NCI-H2227 treated with DMSO at 0.1 percent for 48 hours (cell line): ENCODE results near the gene ACSF3.
A peak's percentile ranks its signal among the peaks of the same experiment; 100 is the strongest.

Experiments used
- DNase-seq: peaks from one replicate; lab custom pipeline; 2025; lab: John Stamatoyannopoulos, UW

The ACSF3 gene

GRCh38 chr16:89093602-89094251 is at the start of gene ACSF3:
Gene ACSF3, plus strand, starts transcription at chr16:89093852. Its CDS starts 6,830 bp downstream, at chr16:89100682.
- peak; percentile 1 for DNase-seq

GRCh38 chr16:89044418-89045180 is 49.1 kb upstream of the ACSF3 start:
- DNase-seq = no peak

- DNase-seq = no peak
These were observed 48.4 kb upstream of the ACSF3 start for GRCh38 chr16:89045181-89045815.

GRCh38 chr16:89045881-89046280 is 47.8 kb upstream of the ACSF3 start:
- DNase-seq = no peak

- DNase-seq = no peak
These were observed 47.2 kb upstream of the ACSF3 start for GRCh38 chr16:89046491-89046890.

- no peak for DNase-seq
These were observed 46.1 kb upstream of the ACSF3 start for GRCh38 chr16:89047331-89048089.

- no peak for DNase-seq
These were observed 45.4 kb upstream of the ACSF3 start for GRCh38 chr16:89048090-89048725.

GRCh38 chr16:89048871-89049422 is 44.7 kb upstream of the ACSF3 start:
- no peak for DNase-seq

- DNase-seq = no peak
These were observed 44.1 kb upstream of the ACSF3 start for GRCh38 chr16:89049484-89050118.

- DNase-seq = no peak
These were observed 43.4 kb upstream of the ACSF3 start for GRCh38 chr16:89050119-89050867.

GRCh38 chr16:89050868-89051311 is 42.8 kb upstream of the ACSF3 start:
- DNase-seq = no peak

- no peak for DNase-seq
These were observed 42.0 kb upstream of the ACSF3 start for GRCh38 chr16:89051521-89052166.

GRCh38 chr16:89052191-89052889 is 41.3 kb upstream of the ACSF3 start:
- DNase-seq = no peak

GRCh38 chr16:89052890-89053724 is 40.5 kb upstream of the ACSF3 start:
- peak; percentile 67 for DNase-seq

GRCh38 chr16:89053725-89054029 is 40.0 kb upstream of the ACSF3 start:
- no peak for DNase-seq

- DNase-seq = no peak
These were observed 39.4 kb upstream of the ACSF3 start for GRCh38 chr16:89054261-89054661.

GRCh38 chr16:89054714-89055113 is 38.9 kb upstream of the ACSF3 start:
- DNase-seq = no peak

GRCh38 chr16:89055313-89055712 is 38.3 kb upstream of the ACSF3 start:
- no peak for DNase-seq
